OCI-LY3 (cell line): ENCODE results near the gene RAB35.

Experiments used
- CTCF ChIP-seq: fragments of 200-600, 300-600 bp; sonication (generic); IDR thresholded peaks from 2 replicates; pipeline ENCODE4 v1.5.1; 2014; ENCODE audit warnings: antibody characterized with exemption, low read length, low read depth
- EZH2phosphoT487 ChIP-seq: fragments of 200-600 bp; shearing (Covaris generic); IDR thresholded peaks from 2 replicates; pipeline ENCODE4 v1.6.1; 2018; ENCODE audit warnings: antibody characterized with exemption, mixed run types, low read depth

GRCh38 chr12:120071493-120072020, 45.0 kb downstream of the RAB35 start:
- TF ChIP-seq CTCF (no peak), EZH2phosphoT487 (no peak)
